Bone marrow (tissue), 2 donors: ENCODE measurements around the gene CDH4.

Experiments
- DNase-seq, 2 donors: peaks; one replicate each; lab custom pipeline; 2025; lab: John Stamatoyannopoulos, UW

CDH4 gene

GRCh38 chr20:61301711-61302525 lies 49.9 kb downstream of the CDH4 start:
- DNase-seq: no peak

- no peak for DNase-seq
Measured at GRCh38 chr20:61303217-61303616, 51.2 kb downstream of the CDH4 start.

GRCh38 chr20:61303675-61304074 lies 51.6 kb downstream of the CDH4 start:
- no peak for DNase-seq

- no peak for DNase-seq
Measured at GRCh38 chr20:61304750-61305149, 52.7 kb downstream of the CDH4 start.

GRCh38 chr20:61306937-61307475 lies 54.9 kb downstream of the CDH4 start:
- no peak for DNase-seq

GRCh38 chr20:61307686-61308476 lies 55.8 kb downstream of the CDH4 start:
- no peak for DNase-seq

- no peak for DNase-seq
Measured at GRCh38 chr20:61308477-61308774, 56.4 kb downstream of the CDH4 start.

- DNase-seq: no peak
Measured at GRCh38 chr20:61310954-61311353, 58.9 kb downstream of the CDH4 start.

- DNase-seq: no peak
Measured at GRCh38 chr20:61311656-61312387, 59.8 kb downstream of the CDH4 start.

GRCh38 chr20:61312925-61313324 lies 60.9 kb downstream of the CDH4 start:
- no peak for DNase-seq

GRCh38 chr20:61313396-61313795 lies 61.3 kb downstream of the CDH4 start:
- DNase-seq: no peak

- DNase-seq: no peak
Measured at GRCh38 chr20:61314326-61315010, 62.4 kb downstream of the CDH4 start.

- DNase-seq: no peak
Measured at GRCh38 chr20:61315319-61315718, 63.3 kb downstream of the CDH4 start.

GRCh38 chr20:61316346-61316745 lies 64.3 kb downstream of the CDH4 start:
- no peak for DNase-seq

- DNase-seq: no peak
Measured at GRCh38 chr20:61317966-61318530, 66.0 kb downstream of the CDH4 start.

GRCh38 chr20:61320691-61321425 lies 68.8 kb downstream of the CDH4 start:
- no peak for DNase-seq

- no peak for DNase-seq
Measured at GRCh38 chr20:61321481-61321880, 69.4 kb downstream of the CDH4 start.

- DNase-seq: no peak
Measured at GRCh38 chr20:61322151-61322865, 70.2 kb downstream of the CDH4 start.

- no peak for DNase-seq
Measured at GRCh38 chr20:61324906-61325305, 72.8 kb downstream of the CDH4 start.

- DNase-seq: no peak
Measured at GRCh38 chr20:61325718-61326117, 73.7 kb downstream of the CDH4 start.
